NOMO-1 treated with DMSO at 0.1 percent for 48 hours (cell line): ENCODE data around the gene GGT6.
A peak's percentile ranks its signal among the peaks of the same experiment; 100 is the strongest.

Source experiments
- DNase-seq: peaks from one replicate; lab custom pipeline; 2025; ENCODE audit not compliant: unreplicated experiment; lab: John Stamatoyannopoulos, UW

The GGT6 gene

GRCh38 chr17:4527566-4528125, 32.7 kb downstream of the GGT6 start:
- peak; percentile 61 for DNase-seq

- no peak for DNase-seq
Observed at GRCh38 chr17:4527134-4527533, 33.2 kb downstream of the GGT6 start.

DNA sequence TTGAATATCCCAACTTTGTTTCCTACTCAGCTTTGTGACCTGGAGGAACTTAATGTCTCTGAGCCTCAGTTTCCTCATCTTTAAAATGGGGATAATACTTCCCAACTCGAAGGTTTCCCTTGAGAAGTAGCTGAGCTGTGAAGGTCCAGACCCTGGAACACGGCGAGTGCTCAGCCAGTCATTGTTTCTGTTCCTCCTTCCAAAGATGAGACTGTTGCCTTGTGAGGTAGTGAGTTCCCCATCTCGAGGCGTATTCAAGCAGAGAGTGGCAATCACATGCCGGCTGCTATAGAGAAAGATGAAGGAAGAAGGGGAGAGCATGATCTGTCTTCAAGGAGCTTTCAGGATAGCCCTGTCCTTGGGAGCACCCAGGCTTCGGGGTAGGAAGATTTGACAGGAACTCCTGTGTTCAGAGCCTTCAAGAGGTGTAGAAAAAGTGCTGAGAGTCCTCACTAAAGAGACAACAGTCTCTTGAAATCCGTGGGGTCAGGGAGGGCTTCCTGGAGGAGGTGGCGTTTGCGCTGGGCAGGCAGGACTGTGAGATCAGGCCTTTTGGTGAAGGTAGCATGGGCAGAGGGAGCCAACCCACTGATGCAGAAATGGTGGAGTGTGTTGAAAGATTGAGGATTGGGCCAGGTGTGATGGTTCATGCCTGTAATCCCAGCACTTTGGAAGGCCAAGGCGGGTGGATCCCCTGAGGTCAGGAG, 34.5 kb downstream of the GGT6 start:
- DNase-seq, result no peak

GRCh38 chr17:4523946-4524345, 36.4 kb downstream of the GGT6 start:
- no peak for DNase-seq

- no peak for DNase-seq
Observed at GRCh38 chr17:4522661-4523060, 37.7 kb downstream of the GGT6 start.

DNA sequence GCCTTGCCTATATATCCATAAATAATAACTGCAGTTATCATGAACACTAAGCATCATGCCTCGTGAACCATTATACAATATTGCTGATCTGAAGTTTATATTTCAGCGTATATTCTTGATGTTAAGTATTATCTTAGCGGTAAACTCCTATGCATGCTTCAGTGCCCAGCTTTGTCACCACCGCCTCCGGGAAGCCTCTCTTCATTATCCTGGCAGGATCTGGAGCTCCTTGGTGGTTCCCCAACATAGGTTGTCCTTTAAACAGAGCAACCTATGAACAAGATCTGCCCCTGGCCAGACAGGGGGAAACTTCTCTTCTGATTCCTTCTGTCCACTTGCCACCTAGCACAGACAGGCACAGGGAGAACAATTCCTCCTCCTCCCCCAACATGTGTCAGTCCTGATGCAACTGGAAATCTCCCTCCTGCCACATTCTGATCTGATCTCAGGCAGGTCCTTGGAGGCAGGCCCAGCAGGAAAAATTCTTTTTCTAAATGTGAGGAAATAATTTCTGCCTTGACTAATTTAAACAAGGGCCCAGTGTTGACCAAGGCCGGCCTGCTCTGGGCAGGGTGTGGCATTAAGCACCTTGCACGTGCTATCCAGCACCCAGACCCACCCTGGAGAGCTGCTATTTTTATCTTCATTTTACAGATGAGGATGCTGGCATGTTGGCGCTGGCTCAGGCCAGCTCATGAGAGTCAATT, 39.3 kb downstream of the GGT6 start:
- no peak for DNase-seq

- no peak for DNase-seq
Observed at GRCh38 chr17:4520060-4520893, 40.1 kb downstream of the GGT6 start.

GRCh38 chr17:4519361-4519788, 41.0 kb downstream of the GGT6 start:
- no peak for DNase-seq

GRCh38 chr17:4518901-4519300, 41.5 kb downstream of the GGT6 start:
- no peak for DNase-seq

DNA sequence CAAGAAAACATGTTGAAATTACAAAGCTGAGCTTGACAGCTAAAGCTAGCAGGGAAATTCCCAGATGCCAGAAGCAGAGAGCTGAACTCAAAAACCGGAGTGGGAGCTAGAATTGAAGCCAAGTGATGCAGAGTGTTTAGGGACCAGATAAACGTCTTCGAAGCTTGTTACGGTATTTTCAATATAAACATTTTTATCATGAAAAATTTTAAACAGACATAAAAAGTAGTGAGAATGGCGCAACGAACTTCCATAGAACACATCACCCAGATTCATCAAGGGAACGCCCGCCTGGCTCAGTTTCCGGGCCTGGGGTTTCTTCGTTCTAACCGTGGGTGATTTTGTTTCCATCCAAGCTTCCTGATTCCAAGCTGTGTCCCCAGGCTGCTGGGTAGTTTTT, 43.6 kb downstream of the GGT6 start:
- DNase-seq, result no peak

DNA sequence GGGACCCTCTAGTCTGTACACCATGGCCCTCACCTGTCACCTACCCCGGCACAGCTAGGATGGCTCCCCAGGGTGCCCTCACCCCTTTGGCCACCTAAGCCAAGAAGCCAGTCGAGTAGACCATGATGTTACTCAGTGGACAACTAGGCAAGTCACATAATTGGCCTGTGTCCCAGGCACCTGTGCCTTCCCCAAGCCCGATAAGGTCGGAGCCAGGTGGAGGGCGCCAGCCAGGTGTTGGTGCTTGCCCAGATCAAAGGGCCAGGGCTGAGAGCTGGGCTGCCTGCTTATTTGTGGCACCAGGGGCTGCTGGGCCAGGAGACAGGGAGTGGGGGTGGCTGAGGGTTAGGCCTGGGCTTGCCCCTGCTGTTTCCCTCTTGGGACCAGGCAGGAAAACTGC, 44.9 kb downstream of the GGT6 start:
- DNase-seq, result no peak

DNA sequence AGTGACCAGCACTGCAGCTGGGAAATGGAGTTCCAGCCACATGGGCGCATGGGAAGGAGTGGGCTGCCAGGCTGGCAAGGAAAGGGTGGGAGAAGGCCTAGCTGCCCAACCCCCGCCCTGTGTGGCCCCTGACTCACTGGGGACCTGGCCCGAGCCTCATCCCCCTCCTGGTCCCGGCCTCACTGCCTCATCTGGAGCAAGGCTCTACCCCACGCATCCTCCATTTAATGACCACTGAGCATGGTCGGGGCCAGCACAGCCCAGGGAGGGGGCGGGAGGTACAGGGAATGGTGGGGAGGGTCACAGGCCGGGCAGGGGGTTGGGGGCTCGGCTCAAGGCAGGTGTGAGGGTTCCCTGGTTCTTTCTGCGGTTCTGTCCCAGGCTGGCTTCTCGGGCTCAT, 45.6 kb downstream of the GGT6 start:
- no peak for DNase-seq

DNA sequence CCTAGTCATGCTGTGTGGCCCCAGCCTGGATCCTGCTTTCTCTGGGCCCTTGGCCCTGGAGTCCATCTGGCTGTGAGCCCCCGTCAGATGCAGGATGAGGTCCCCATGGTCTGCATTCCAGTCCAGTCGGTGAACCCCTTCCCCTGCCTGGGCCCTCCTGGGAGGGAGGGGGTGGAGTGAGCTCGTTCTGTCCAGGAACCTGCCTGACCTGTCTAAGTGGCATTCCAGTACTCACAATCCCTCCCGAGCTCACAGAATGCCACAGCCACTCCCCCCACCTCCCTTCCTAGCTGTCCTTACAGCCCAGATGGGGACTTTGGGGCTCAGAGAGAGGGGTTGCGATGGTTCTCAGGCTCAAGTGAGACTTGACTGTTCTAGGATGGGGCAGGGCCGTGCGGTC, 46.2 kb downstream of the GGT6 start:
- no peak for DNase-seq

DNA sequence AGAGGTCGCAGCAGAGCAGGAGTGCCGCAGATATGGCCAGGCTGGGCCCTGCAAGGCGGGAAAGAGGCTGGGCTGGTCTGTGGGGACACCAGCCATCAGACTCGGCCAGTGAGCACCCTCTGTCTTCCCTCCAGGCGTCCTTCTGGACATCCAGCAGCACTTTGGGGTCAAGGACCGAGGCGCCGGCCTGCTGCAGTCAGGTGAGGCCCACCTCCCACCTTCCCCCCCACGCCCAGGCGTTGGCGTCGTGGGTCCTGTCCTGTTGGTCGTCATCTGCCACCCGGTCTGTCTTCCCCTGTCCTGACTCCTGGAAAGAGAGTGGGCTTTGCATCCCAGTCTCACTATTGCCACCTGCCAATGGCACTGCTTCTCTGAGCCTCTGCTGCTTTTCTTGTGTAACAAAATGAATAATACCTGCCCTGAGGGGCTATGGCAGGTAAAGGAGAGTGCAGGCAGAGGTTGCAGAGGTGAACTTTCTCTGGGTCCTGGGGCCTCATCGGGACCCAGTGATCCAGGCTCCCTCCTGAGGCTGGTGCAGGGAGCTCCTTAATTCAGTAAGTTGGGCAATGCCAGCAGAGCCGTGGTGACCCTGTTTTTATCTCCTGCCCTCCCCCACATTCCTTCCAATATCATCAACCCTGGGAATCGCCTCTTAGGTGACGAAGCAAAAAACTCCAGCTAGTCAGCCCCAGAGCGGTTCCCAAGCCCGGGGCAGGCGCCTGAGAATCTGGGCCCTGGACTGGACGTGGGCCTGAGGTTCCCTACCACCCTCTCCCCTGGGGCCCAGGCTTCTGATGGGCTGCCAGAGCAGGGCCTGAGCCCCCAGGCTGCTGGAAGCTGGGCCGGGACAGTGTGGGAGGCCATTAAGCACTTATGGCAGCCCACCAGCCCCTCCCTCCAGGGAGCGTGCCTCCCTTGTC, 47.0 kb downstream of the GGT6 start:
- DNase-seq, result no peak

DNA sequence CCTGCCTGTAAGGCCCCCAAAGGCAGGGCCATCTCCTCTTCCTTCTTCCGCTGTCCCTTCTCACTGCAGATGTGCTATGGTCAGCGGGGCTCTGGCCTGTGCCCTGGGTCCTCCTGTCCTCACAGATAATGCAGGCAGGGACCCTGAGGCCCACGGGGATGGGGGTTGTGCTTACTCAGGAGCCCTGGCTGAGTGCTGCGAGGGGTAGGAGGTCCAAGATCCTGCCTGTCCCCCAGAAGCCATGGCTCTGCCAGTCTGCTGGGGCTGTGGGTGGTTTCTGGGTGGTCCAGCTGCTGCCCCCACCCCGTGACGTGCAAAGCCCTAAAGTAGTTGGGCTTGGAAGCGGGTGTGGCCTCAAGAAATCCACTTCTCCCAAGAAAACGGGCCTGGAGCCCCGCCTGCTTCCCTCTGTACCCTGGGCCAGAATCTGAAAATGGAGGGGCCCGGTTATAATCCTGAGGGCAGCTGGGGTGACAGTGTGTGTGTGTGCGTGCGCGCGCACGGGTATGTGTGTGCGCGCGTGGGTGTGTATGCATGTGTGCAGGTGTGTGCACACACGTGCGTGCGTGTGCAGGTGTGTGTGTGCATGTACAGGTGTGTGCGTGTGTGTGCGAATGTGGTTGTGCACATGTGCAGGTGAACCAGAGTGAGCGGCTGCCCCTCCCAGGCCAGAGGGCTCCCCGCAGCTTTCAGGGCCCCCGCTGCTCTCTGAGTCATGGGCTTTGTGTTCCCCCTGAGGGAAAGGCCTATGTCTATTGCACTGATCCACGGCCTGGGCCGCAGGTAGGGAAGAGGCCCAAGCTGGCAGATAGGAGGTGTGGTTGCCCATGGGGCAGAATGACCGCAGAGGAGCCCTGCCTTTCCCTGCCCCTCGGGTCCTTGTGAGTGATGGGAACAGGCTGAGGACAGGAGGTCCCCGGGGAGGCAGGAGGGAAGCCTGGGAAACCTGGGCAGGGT, 47.9 kb downstream of the GGT6 start:
- no peak for DNase-seq

GRCh38 chr17:4511199-4511932, 49.0 kb downstream of the GGT6 start:
- peak; percentile 67 for DNase-seq

- no peak for DNase-seq
Observed at GRCh38 chr17:4510618-4510941, 49.8 kb downstream of the GGT6 start.

GRCh38 chr17:4509923-4510617, 50.3 kb downstream of the GGT6 start:
- DNase-seq, result no peak
